Bronchial epithelial cell (primary cell): Measurements from ENCODE around the gene RASEF. TPM values are rescaled to one million over a fixed set of nuclear protein-coding genes. Genes with fewer than 3 reads are reported as not detected.

Source experiments
- DNase-seq: peaks from one replicate; pipeline ENCODE4 v3.0.0-alpha.2; 2010; ENCODE audit warnings: low read depth
- FAIRE-seq: peaks from 2 replicates; lab custom pipeline; 2011; peaks lifted over from hg19 to GRCh38; lab: Jason Lieb, UNC
- H3K27me3 ChIP-seq: 2 replicates; pipeline ENCODE4 v1.5.1; 2011; ENCODE audit warnings: low read length; ENCODE audit not compliant: control insufficient read depth, insufficient read depth
- H3K36me3 ChIP-seq: 2 replicates; pipeline ENCODE4 v1.5.1; 2011; ENCODE audit warnings: low read length; ENCODE audit not compliant: control insufficient read depth, insufficient read depth
- H3K4me3 ChIP-seq: 2 replicates; pipeline ENCODE4 v1.5.1; 2011; ENCODE audit warnings: mild to moderate bottlenecking, low read depth, low read length, control low read depth
- total RNA-seq: library from RNA; depleted of rRNA; stranded (reverse); fragments of >200 nt; gene quantifications from 2 replicates; pipeline ENCODE4 v1.2.1, GENCODE V29; 2014
- TF ChIP-seq, protein P1 (sequence below): IDR thresholded peaks from 2 replicates; pipeline ENCODE4 v1.5.1; 2011; ENCODE audit warnings: mild to moderate bottlenecking, moderate library complexity, low read length, control low read depth, inconsistent platforms; ENCODE audit not compliant: insufficient read depth, severe bottlenecking

Gene RASEF
- total RNA-seq, 1 donor from 2014 or later: 9.2 TPM

DNA sequence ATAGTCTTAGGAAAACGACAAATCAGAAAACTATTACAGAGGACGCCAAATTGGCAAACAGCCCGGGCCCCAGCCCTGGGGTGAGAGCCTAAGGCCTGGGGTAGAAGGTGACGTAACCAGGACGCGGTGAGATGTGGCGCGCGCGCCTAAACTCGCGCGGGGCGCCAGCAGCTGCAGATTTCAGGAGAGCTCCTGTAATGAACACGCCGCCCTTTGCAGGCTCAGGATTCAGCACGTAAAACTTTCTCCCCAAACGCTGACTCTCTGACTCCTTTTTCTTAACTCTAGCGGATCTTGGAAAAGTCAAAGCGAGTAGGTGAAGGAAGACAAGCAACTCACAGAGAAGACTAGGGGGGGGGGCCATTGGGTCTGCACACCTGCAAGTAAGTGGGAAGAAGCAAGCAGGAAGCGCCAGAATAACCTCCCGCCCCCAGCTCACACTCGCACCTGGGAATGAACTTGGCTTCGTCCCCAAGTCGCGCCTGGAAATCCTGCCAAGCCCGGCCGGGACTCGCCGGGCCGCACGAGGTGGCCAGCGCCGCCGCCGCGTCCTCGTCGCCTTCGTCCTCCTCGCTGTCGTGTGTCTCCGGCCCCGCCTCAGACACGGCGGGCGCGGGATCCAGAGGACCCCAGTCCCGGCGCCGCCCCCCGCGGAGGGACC, 822 bp downstream of the RASEF start:
- TF ChIP-seq, protein P1, sequence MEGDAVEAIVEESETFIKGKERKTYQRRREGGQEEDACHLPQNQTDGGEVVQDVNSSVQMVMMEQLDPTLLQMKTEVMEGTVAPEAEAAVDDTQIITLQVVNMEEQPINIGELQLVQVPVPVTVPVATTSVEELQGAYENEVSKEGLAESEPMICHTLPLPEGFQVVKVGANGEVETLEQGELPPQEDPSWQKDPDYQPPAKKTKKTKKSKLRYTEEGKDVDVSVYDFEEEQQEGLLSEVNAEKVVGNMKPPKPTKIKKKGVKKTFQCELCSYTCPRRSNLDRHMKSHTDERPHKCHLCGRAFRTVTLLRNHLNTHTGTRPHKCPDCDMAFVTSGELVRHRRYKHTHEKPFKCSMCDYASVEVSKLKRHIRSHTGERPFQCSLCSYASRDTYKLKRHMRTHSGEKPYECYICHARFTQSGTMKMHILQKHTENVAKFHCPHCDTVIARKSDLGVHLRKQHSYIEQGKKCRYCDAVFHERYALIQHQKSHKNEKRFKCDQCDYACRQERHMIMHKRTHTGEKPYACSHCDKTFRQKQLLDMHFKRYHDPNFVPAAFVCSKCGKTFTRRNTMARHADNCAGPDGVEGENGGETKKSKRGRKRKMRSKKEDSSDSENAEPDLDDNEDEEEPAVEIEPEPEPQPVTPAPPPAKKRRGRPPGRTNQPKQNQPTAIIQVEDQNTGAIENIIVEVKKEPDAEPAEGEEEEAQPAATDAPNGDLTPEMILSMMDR: no peak
- H3K4me3 ChIP-seq: peak overlapping the region; percentile 75
- DNase-seq: peak; percentile 54
- H3K36me3 ChIP-seq: no peaks in the 10 kb centered on the region
- no peak for FAIRE-seq
- no peaks in the 10 kb centered on the region for H3K27me3 ChIP-seq

DNA sequence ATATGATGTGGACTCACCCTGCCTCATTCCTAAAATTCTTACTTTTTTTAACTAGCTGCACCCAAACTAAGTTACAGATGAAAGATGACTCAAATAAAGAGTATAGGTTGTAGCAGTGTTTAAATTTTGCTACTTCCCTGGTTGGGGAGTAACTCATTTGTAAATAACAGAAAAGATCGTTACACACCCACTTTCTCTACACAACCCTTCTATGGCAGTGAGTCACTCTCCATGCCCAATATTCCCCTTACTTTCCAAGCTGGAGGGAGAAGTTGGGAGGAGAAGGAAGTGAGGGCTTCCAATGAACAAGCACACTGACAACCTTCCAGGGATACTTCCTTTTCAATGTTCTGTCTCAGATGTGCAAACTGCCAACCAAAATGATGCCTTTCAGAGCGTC, 1.9 kb downstream of the RASEF start:
- TF ChIP-seq, protein P1: no peak
- DNase-seq: peak; percentile 87
- H3K36me3 ChIP-seq: no peaks in the 10 kb centered on the region
- H3K27me3 ChIP-seq: no peaks in the 10 kb centered on the region
- no peak for FAIRE-seq
- peak overlapping the region; percentile 75 for H3K4me3 ChIP-seq

DNA sequence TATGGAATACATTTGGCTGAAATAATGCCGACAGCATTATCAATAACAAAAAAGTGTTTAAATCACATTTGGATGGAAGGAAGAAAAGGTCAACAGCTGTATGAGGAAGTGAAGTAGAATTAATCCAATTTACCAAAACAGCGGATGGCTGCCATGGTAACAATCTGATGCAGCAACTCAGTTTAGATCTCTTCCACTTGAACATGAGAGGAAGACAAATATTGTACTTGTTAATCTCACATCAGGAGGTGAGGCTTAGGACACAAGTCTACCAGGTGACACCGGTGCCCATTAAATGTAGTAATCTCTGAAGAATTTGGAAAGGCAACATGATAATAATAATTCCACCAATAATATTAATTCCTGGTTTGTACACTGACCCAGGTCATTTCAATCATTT, 2.4 kb downstream of the RASEF start:
- no peaks in the 10 kb centered on the region for H3K27me3 ChIP-seq
- H3K36me3 ChIP-seq: no peaks in the 10 kb centered on the region
- no peak overlapping the region for H3K4me3 ChIP-seq
- DNase-seq (no peak), FAIRE-seq (no peak)
- TF ChIP-seq, protein P1: no peak

DNA sequence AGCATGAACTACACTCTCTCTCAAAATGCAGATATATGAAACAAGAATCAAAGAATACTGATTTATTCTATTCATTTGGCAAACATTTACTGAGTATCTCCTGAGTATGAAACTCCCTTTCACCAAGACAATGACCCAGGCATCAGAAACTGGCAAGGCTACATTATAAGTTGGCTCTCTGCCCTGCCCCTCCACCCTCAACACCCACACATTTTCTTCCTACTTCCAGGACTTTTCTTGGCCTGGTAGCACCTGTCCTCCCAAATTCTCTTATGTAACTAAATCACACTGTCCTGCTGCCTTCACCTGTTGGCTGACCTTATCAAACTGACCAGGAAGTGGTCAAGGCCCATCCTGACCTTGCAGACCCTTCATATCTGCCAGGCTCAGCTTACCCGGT, 3.5 kb downstream of the RASEF start:
- Histone ChIP-seq H3K36me3 (no peaks in the 10 kb centered on the region), H3K4me3 (no peak overlapping the region), H3K27me3 (no peaks in the 10 kb centered on the region)
- TF ChIP-seq, protein P1: no peak
- FAIRE-seq: no peak
- no peak for DNase-seq

DNA sequence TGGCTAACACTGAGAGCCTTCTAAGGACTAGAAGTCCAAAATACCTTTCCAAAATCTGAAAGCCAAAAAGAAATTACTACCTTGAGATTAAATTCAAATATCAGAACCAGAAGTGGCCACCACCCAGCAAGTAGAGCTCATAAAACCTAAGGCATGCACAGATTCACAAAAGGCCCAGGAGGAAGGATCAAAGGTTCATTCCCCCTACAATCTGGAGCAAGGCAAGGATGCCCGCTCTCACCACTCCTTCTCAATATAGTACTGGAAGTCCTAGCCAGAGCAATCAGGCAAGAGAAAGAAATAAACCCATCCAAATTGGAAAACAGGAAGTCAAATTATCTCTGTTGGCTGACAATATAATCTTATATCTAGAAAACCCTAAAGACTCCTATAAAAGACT, 6.0 kb downstream of the RASEF start:
- Histone ChIP-seq H3K4me3 (no peak overlapping the region), H3K27me3 (no peaks in the 10 kb centered on the region), H3K36me3 (no peaks in the 10 kb centered on the region)
- DNase-seq (no peak), FAIRE-seq (no peak)
- TF ChIP-seq, protein P1: no peak

DNA sequence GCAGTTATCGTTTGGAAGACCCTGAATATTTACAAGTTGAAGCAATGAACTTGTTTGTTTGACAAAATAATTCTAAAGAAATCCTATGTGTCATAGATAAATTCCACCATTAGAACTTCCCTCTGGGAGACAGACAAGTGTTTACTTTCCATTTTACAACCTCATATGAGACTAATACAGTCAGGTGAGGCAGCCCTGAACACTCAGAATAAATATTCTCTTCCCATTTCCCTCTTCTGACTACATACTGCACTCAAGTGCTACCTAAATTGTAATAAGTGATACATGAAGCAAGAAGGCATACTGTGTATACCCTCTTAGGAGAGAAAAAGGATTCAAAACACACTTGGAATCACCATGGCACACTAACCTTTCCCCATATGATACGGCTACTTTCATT, 6.8 kb downstream of the RASEF start:
- Histone ChIP-seq H3K4me3 (no peak overlapping the region), H3K27me3 (no peaks in the 10 kb centered on the region), H3K36me3 (no peaks in the 10 kb centered on the region)
- DNase-seq (no peak), FAIRE-seq (no peak)
- TF ChIP-seq, protein P1: no peak
